ENCODE results near the gene NBDY.

DNA sequence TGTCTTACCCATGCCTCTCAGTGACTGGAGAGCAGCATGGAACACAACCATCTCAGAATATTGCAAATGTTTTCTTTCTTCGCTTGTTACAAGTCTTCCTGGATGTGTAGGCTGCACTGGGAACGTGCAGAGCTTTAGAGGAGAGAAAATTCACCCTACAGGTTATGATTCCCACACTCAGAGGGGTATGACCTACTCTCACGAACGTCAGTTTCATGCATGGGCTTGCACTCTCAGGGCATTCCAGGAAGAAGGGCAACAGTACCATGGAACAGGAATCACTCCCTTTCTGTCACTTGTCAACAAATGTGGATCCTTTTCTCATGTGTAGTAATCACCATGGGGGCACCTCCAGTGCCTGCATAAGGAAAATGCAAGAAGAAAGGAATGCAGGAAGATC is 75.8 kb downstream of the NBDY start:
- no peak for TF ChIP-seq CTCF (conservative IDR thresholded peaks at IDR 0.05; ENCODE audit: low read length)
- TF ChIP-seq EZH2phosphoT487 (IDR thresholded peaks at IDR 0.05; ENCODE audit: borderline replicate concordance, low read depth, low read length) = no peak
